GM12801 (cell line): ENCODE results near the gene C15orf39.

Source experiments
- CTCF ChIP-seq: IDR thresholded peaks from one replicate; pipeline ENCODE4 v1.5.1; 2011; ENCODE audit warnings: control low read depth; ENCODE audit not compliant: insufficient read length; ENCODE audit errors: extremely low read depth

The C15orf39 gene

GRCh38 chr15:75201616-75202250 is at the start of gene C15orf39:
TSS of gene C15orf39 (plus strand) at chr15:75201882. CDS start at chr15:75206049, 4,167 bp downstream.
- no peak for TF ChIP-seq CTCF

GRCh38 chr15:75152382-75153079 is 49.2 kb upstream of the C15orf39 start:
- no peak for TF ChIP-seq CTCF

- TF ChIP-seq CTCF, result no peak
Measured at GRCh38 chr15:75153087-75153486, 48.6 kb upstream of the C15orf39 start.

- TF ChIP-seq CTCF, result no peak
Measured at GRCh38 chr15:75153565-75154276, 48.0 kb upstream of the C15orf39 start.

- TF ChIP-seq CTCF, result no peak
Measured at GRCh38 chr15:75154461-75155062, 47.1 kb upstream of the C15orf39 start.

- TF ChIP-seq CTCF, result no peak
Measured at GRCh38 chr15:75156326-75157215, 45.1 kb upstream of the C15orf39 start.
